IMR-90 (cell line): ENCODE measurements around the gene WFDC9. TPM values are rescaled to one million over a fixed set of nuclear protein-coding genes. Genes with fewer than 3 reads are reported as not detected.

ENCODE experiments used
- ATAC-seq: fragments of 200-7000 bp; cut with Tn5 transposase; 2 replicates; pipeline ENCODE4 v1.9.1; 2020; ENCODE audit warnings: low read depth, mild to moderate bottlenecking, moderate library complexity
- BruUV-seq: library from RNA; stranded (reverse); fragments of 400-500 nt; replicated peaks from 2 replicates; lab custom pipeline; 2021; lab: Mats Ljungman, UMichigan
- CTCF ChIA-PET: fragments of 300-600 bp; formaldehyde crosslinking; extraction: SDS; loops from one replicate; lab custom pipeline; 2021; ENCODE audit warnings: antibody characterized with exemption; lab: Yijun Ruan, JAX
- POLR2A ChIA-PET: fragments of 300-600 bp; sonication (Branson Sonifier 250); formaldehyde crosslinking; loops from one replicate; lab custom pipeline; 2022; ENCODE audit warnings: antibody characterized with exemption; ENCODE audit not compliant: unreplicated experiment; lab: Charles Lee
- DNase-seq: peaks from one replicate; pipeline ENCODE4 v3.0.0; 2013
- H2AFZ ChIP-seq: replicated peaks from 2 replicates; pipeline ENCODE3; 2013; ENCODE audit warnings: low read length, mild to moderate bottlenecking; ENCODE audit not compliant: poor library complexity
- H2AK5ac ChIP-seq: 2 replicates; pipeline ENCODE4 v1.6.1; 2013; ENCODE audit warnings: low read depth, low read length, inconsistent platforms
- H2AK9ac ChIP-seq: replicated peaks from 2 replicates; pipeline ENCODE3; 2013; ENCODE audit warnings: mild to moderate bottlenecking, low read depth, low read length, moderate library complexity; ENCODE audit not compliant: poor library complexity
- H2BK120ac ChIP-seq: 2 replicates; pipeline ENCODE4 v1.6.1; 2013; ENCODE audit warnings: low read depth, low read length, inconsistent platforms
- H2BK15ac ChIP-seq: 3 replicates; pipeline ENCODE4 v1.6.1; 2013; ENCODE audit warnings: low read depth, low read length, inconsistent platforms
- H2BK20ac ChIP-seq: 2 replicates; pipeline ENCODE4 v1.6.1; 2013; ENCODE audit warnings: low read depth, mild to moderate bottlenecking, inconsistent platforms, low read length, moderate library complexity
- H2BK5ac ChIP-seq: 2 replicates; pipeline ENCODE4 v1.6.1; 2013; ENCODE audit warnings: mild to moderate bottlenecking, low read depth, low read length, inconsistent platforms; ENCODE audit not compliant: poor library complexity, severe bottlenecking
- H3K14ac ChIP-seq: replicated peaks from 2 replicates; pipeline ENCODE4 v1.6.1; 2013; ENCODE audit warnings: low read depth, low read length, inconsistent platforms
- H3K18ac ChIP-seq: 2 replicates; pipeline ENCODE4 v1.6.1; 2013; ENCODE audit warnings: low read depth, low read length, control low read depth
- H3K23ac ChIP-seq: 2 replicates; pipeline ENCODE4 v1.6.1; 2013; ENCODE audit warnings: low read depth, low read length, inconsistent platforms
- H3K27ac ChIP-seq: 2 replicates; pipeline ENCODE4 v1.5.1; 2013; ENCODE audit warnings: mild to moderate bottlenecking, control low read depth, low read length; ENCODE audit not compliant: insufficient read depth
- H3K27me3 ChIP-seq: 2 replicates; pipeline ENCODE4 v1.6.1; 2013; ENCODE audit warnings: low read length; ENCODE audit not compliant: control insufficient read depth, insufficient read depth
- H3K36me3 ChIP-seq: 2 replicates; pipeline ENCODE4 v1.6.1; 2013; ENCODE audit warnings: low read length, mixed read lengths; ENCODE audit not compliant: control insufficient read depth, insufficient read depth
- H3K4ac ChIP-seq: 2 replicates; pipeline ENCODE4 v1.6.1; 2013; ENCODE audit warnings: low read depth, low read length, inconsistent platforms
- H3K4me1 ChIP-seq: 2 replicates; pipeline ENCODE4 v1.6.1; 2013; ENCODE audit warnings: low read length, mixed read lengths; ENCODE audit not compliant: control insufficient read depth, insufficient read depth
- H3K4me2 ChIP-seq: 2 replicates; pipeline ENCODE4 v1.6.1; 2013; ENCODE audit warnings: low read depth, mild to moderate bottlenecking, control low read depth, low read length, moderate library complexity
- H3K4me3 ChIP-seq: 2 replicates; pipeline ENCODE4 v1.5.1; 2013; ENCODE audit warnings: low read depth, mild to moderate bottlenecking, control low read depth, low read length, moderate library complexity; ENCODE audit not compliant: insufficient read depth
- H3K56ac ChIP-seq: 2 replicates; pipeline ENCODE4 v1.6.1; 2013; ENCODE audit warnings: low read length, inconsistent platforms; ENCODE audit not compliant: insufficient read depth; ENCODE audit errors: extremely low read depth
- H3K79me1 ChIP-seq, 2 experiments: 2 replicates each; pipeline ENCODE4 v1.6.1; 2013; ENCODE audit warnings: low read length in 2 of 2, inconsistent platforms in 1 of 2, low read depth in 1 of 2
- H3K9ac ChIP-seq: 2 replicates; pipeline ENCODE4 v1.6.1; 2013; ENCODE audit warnings: low read depth, low read length, control low read depth
- H3K9me1 ChIP-seq: 2 replicates; pipeline ENCODE4 v1.6.1; 2013; ENCODE audit warnings: low read length, inconsistent platforms; ENCODE audit not compliant: insufficient read depth
- H3K9me3 ChIP-seq: 2 replicates; pipeline ENCODE4 v1.6.1; 2013; ENCODE audit warnings: low read length; ENCODE audit not compliant: control insufficient read depth, insufficient read depth
- H4K20me1 ChIP-seq: 2 replicates; pipeline ENCODE4 v1.6.1; 2013; ENCODE audit warnings: low read length, inconsistent platforms; ENCODE audit not compliant: insufficient read depth
- H4K5ac ChIP-seq: 2 replicates; pipeline ENCODE4 v1.6.1; 2013; ENCODE audit warnings: mild to moderate bottlenecking, low read depth, low read length, control low read depth
- H4K8ac ChIP-seq, 2 experiments: 2 replicates each; pipeline ENCODE4 v1.6.1; 2013; ENCODE audit warnings: low read depth in 2 of 2, low read length in 2 of 2, control low read depth in 1 of 2, inconsistent platforms in 1 of 2
- H4K91ac ChIP-seq: 2 replicates; pipeline ENCODE4 v1.6.1; 2013; ENCODE audit warnings: low read depth, low read length, inconsistent platforms; ENCODE audit not compliant: insufficient read depth
- CHD1 ChIP-seq: IDR thresholded peaks from 2 replicates; pipeline ENCODE4 v1.6.1; 2012; ENCODE audit warnings: low read depth, low read length, improper control_type of control experiment
- MXI1 ChIP-seq: IDR thresholded peaks from 2 replicates; pipeline ENCODE4 v1.6.1; 2012; ENCODE audit warnings: low read depth, mild to moderate bottlenecking, low read length, moderate library complexity, borderline replicate concordance
- RFX5 ChIP-seq: IDR thresholded peaks from 2 replicates; pipeline ENCODE4 v1.8.0; 2012; ENCODE audit warnings: low read depth, mild to moderate bottlenecking, low read length, moderate library complexity
- SMC3 ChIP-seq: fragments of 150-350 bp; IDR thresholded peaks from 2 replicates; pipeline ENCODE4 v1.6.1; 2016; ENCODE audit warnings: low read depth, mild to moderate bottlenecking, antibody characterized with exemption, low read length, moderate library complexity
- USF2 ChIP-seq: fragments of 150-350 bp; IDR thresholded peaks from 2 replicates; pipeline ENCODE4 v1.6.1; 2017; ENCODE audit warnings: mild to moderate bottlenecking, antibody characterized with exemption, low read length, low read depth
- dilution Hi-C: fragments of 300-500 bp; cut with HindIII; formaldehyde crosslinking; loops from one replicate; pipeline ENCODE4 v1.14.3; 2018; ENCODE audit warnings: low sequenced_read_pairs; ENCODE audit not compliant: unreplicated experiment
- in situ Hi-C: fragments of 300-500 bp; cut with MboI; formaldehyde crosslinking; loops from 3 replicates; pipeline ENCODE4 v1.14.3; 2019; ENCODE audit warnings: low sequenced_read_pairs, inconsistent platforms, mixed read lengths
- intact Hi-C: fragments of 100-400 bp; cut with micrococcal nuclease; formaldehyde crosslinking; loops from 2 replicates; pipeline ENCODE4 v1.10.0; 2022
- polyA plus RNA-seq, 3 experiments: library from polyadenylated mRNA; depleted of rRNA; stranded (reverse); fragments of >200 nt; gene quantifications; 2 replicates each; pipeline ENCODE4 v1.2.3, GENCODE V29; 2012; ENCODE audit warnings: low replicate concordance in 1 of 3
- total RNA-seq: library from RNA; depleted of rRNA; stranded (reverse); fragments of >200 nt; gene quantifications from 2 replicates; pipeline ENCODE4 v1.2.3, GENCODE V29; 2012

Gene WFDC9
- total and polyA plus RNA-seq, 2 of the 4 experiments (the other 2 are of a cell fraction) = not detected

DNA sequence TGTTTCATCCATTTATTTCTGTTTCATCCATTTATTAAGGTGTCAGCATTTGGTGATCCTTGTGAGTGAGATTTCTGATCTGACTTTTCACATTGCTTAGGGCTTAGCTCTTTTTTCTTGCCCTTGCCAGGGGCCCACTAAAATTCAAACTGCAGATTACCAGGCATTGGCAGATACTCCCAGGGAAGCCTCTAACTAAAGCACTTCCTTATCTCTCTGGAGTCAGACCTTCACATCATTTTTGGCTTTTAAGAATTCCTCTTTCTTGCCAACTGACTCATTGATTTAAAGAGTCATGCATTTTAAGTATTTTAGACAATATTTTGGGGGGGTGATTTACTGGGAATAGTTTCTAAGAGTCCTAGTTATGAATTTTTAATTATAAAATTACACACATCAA is 49.4 kb downstream of the WFDC9 start:
- Histone ChIP-seq H4K20me1 (no peaks in the 10 kb centered on the region), H4K5ac (no peak overlapping the region), H2BK15ac (no peak overlapping the region), H3K14ac (no peak overlapping the region), H2AK5ac (no peak overlapping the region), H3K23ac (no peak overlapping the region), H3K56ac (no peak overlapping the region), H2BK5ac (no peak overlapping the region), H3K9me1 (no peaks in the 10 kb centered on the region), H3K36me3 (no peaks in the 10 kb centered on the region), H3K79me1 (no peaks in the 10 kb centered on the region), H3K18ac (no peak overlapping the region), H2BK20ac (no peak overlapping the region), H4K8ac (no peak overlapping the region), H2BK120ac (no peak overlapping the region), H3K9ac (no peak overlapping the region), H3K4me1 (no peaks in the 10 kb centered on the region), H3K27me3 (no peaks in the 10 kb centered on the region), H3K4me3 (no peak overlapping the region), H3K4me2 (no peak overlapping the region), H3K4ac (no peak overlapping the region), H4K91ac (no peak overlapping the region), H2AK9ac (no peak overlapping the region), H3K27ac (no peak overlapping the region), H2AFZ (no peak overlapping the region), H3K9me3 (no peaks in the 10 kb centered on the region)
- intact Hi-C loops (no loop called here), dilution Hi-C loops (no loop called here), in situ Hi-C loops (no loop called here)
- no peak for DNase-seq
- BruUV-seq = no TSS peak
- ATAC-seq = no peak
- ChIA-PET CTCF (no interaction called here), POLR2A (no interaction called here)
- TF ChIP-seq MXI1 (no peak), USF2 (no peak), CHD1 (no peak), RFX5 (no peak), SMC3 (no peak)
